ENCODE data around the gene CMPK1.

DNA sequence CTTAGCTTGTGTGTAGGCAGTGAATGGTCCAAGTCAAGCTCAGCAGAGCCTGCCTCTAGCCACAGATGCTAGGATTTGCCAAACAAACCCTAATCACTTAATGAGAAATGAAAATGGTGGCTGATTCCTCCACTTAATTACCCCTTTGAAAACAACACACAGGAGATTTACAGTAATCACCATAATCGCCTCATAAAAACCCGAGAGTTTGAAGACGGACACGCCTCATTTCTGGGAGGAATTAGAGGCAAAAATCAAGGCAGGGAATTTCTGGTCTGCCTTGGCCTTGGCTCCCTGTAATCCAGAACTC, 66.2 kb downstream of the CMPK1 start:
- TF ChIP-seq CTCF (conservative IDR thresholded peaks at IDR 0.05; ENCODE audit: low read length) (no peak), EZH2phosphoT487 (IDR thresholded peaks at IDR 0.05; ENCODE audit: borderline replicate concordance) (no peak)

Measured in Loucy (cell line).